ENCODE measurements around the gene SLC35B2. TPM values are rescaled to one million over a fixed set of nuclear protein-coding genes. Genes with fewer than 3 reads are reported as not detected.

The SLC35B2 gene
- polyA plus RNA-seq, 1 of the 3 experiments (the other 2 are of a cell fraction), result 125 TPM

DNA sequence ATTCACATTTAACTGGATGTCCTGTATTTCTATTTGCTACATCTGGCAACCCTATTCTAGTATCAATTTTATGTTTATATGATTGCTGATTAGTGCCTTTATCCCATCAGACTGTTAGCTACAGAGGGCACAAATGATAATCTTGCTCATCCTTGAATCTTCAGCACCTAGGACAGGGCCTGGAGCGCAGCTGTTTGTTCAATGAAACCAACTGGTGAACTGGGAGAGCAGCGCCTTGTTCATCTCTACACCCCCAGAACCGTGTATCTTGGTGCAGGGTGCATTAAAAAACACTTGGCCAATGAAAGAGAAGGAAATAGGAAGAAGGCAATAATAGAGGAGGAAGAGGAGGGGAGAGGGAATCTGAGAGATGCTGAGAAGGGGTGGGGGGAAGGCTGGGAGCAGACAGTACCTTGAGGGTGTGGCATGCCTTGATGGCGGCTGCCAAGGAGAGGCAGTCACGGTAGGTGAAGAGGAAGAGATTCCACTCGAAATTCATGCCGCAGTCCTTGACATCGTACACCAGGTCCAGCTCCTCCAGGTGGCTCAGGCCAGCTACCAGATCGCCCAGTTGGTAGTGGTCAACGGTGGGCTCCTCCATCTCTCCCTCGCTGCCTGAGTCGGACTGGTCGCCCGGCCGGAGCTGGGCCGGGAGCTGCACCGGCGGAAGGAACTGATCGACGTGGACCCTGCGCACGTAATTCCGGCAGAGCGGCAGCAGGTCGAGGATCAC, 28.4 kb upstream of the SLC35B2 start:
- no peak for DNase-seq
- ChIA-PET CTCF (interaction anchor here (0.6 to 1.5 kb wide), 3 partner anchors 21 to 188 kb away, joined by 3 read pairs; partner anchors contain the start of gene AARS2), POLR2A (no interaction called here)
- no peaks in the 10 kb centered on the region for H3K79me2 ChIP-seq (ENCODE audit: insufficient read depth)
- no peaks in the 10 kb centered on the region for H3F3A ChIP-seq (replicated peaks; ENCODE audit: insufficient read depth)
- no peaks in the 10 kb centered on the region for H3K9me3 ChIP-seq
- no peaks in the 10 kb centered on the region for H3K36me3 ChIP-seq (replicated peaks in 1 of 2; ENCODE audit: control insufficient read depth in 1 of 2, insufficient read depth in 2 of 2, low read length in 1 of 2)
- no peaks in the 10 kb centered on the region for H4K20me1 ChIP-seq (ENCODE audit: insufficient read depth)
- H3K27me3 ChIP-seq (ENCODE audit: insufficient read depth), result peaks cover 10% of the 10 kb centered on the region
- WGBS (ENCODE audit: low lambda C conversion rate), result 74% methylated on average over 16 of the region's 25 CpGs
- peaks cover 0 to 8% of the 10 kb centered on the region in 2 experiments; a peak in 1 of 4 replicates for H3K4me1 ChIP-seq (ENCODE audit: control insufficient read depth in 1 of 2, insufficient read depth in 2 of 2, low read depth in 1 of 2, low read length in 1 of 2)
- no peak overlapping the region for H3K4me3 ChIP-seq (ENCODE audit: low read depth in 2 of 2, low read length in 1 of 2)
- H2AFZ ChIP-seq (ENCODE audit: low read depth), result no peak overlapping the region
- no peaks in the 10 kb centered on the region for H3K9me2 ChIP-seq
- H3K4me2 ChIP-seq, result no peak overlapping the region
- TF ChIP-seq, protein P1, sequence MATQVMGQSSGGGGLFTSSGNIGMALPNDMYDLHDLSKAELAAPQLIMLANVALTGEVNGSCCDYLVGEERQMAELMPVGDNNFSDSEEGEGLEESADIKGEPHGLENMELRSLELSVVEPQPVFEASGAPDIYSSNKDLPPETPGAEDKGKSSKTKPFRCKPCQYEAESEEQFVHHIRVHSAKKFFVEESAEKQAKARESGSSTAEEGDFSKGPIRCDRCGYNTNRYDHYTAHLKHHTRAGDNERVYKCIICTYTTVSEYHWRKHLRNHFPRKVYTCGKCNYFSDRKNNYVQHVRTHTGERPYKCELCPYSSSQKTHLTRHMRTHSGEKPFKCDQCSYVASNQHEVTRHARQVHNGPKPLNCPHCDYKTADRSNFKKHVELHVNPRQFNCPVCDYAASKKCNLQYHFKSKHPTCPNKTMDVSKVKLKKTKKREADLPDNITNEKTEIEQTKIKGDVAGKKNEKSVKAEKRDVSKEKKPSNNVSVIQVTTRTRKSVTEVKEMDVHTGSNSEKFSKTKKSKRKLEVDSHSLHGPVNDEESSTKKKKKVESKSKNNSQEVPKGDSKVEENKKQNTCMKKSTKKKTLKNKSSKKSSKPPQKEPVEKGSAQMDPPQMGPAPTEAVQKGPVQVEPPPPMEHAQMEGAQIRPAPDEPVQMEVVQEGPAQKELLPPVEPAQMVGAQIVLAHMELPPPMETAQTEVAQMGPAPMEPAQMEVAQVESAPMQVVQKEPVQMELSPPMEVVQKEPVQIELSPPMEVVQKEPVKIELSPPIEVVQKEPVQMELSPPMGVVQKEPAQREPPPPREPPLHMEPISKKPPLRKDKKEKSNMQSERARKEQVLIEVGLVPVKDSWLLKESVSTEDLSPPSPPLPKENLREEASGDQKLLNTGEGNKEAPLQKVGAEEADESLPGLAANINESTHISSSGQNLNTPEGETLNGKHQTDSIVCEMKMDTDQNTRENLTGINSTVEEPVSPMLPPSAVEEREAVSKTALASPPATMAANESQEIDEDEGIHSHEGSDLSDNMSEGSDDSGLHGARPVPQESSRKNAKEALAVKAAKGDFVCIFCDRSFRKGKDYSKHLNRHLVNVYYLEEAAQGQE (IDR thresholded peaks at IDR 0.05; ENCODE audit: low read depth, low read length), result peak; percentile 96
- no peak for TF ChIP-seq EP300 (IDR thresholded peaks at IDR 0.05; ENCODE audit: borderline replicate concordance in 1 of 2, low read depth in 1 of 2, low read length in 1 of 2)
- H3K9ac ChIP-seq, result no peak overlapping the region
- no peak overlapping the region for H3K27ac ChIP-seq (ENCODE audit: low read depth in 2 of 2, low read length in 1 of 2)

DNA sequence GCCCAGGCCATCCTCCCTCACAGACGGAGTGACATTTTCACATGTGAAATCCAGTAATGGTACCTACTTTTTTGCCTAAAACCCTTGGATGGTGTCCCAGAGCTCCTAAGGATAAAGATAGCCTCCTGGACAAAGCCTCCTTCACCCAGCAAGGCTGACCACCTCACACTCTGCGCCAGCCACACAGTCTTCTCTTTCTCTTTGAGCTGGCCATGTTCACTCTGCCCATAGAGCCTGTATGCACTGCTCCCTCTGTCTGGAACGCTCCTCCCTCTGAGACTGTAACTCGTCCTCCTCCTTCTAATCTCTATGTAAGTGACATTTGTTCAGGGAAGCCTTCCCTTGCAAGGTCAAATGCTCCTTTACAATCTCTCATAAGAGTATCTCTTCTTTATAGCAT, 27.5 kb upstream of the SLC35B2 start:
- Histone ChIP-seq H2AFZ (ENCODE audit: low read depth) (no peak overlapping the region), H3K27ac (ENCODE audit: low read depth in 2 of 2, low read length in 1 of 2) (no peak overlapping the region), H3K27me3 (ENCODE audit: insufficient read depth) (peaks cover 9% of the 10 kb centered on the region), H3K9me2 (no peaks in the 10 kb centered on the region), H3K9ac (no peak overlapping the region), H3K79me2 (ENCODE audit: insufficient read depth) (no peaks in the 10 kb centered on the region), H3K36me3 (replicated peaks in 1 of 2; ENCODE audit: control insufficient read depth in 1 of 2, insufficient read depth in 2 of 2, low read length in 1 of 2) (no peaks in the 10 kb centered on the region), H3K4me2 (no peak overlapping the region), H3K4me1 (ENCODE audit: control insufficient read depth in 1 of 2, insufficient read depth in 2 of 2, low read depth in 1 of 2, low read length in 1 of 2) (peaks cover 0 to 5% of the 10 kb centered on the region in 2 experiments; a peak in 1 of 4 replicates), H4K20me1 (ENCODE audit: insufficient read depth) (no peaks in the 10 kb centered on the region), H3F3A (replicated peaks; ENCODE audit: insufficient read depth) (no peaks in the 10 kb centered on the region), H3K4me3 (ENCODE audit: low read depth in 2 of 2, low read length in 1 of 2) (no peak overlapping the region), H3K9me3 (no peaks in the 10 kb centered on the region)
- ChIA-PET CTCF (interaction anchor here (0.6 to 2.2 kb wide), 7 partner anchors 8 to 187 kb away, joined by 3 to 13 read pairs (median 3); partner anchors contain the start of gene AARS2), POLR2A (interaction anchor here (0.6 kb wide), 1 partner anchor 1059 kb away, joined by 3 read pairs; no protein-coding TSS in a partner anchor)
- DNase-seq, result no peak
- WGBS (ENCODE audit: low lambda C conversion rate), result 8% methylated on average over 4 of the region's 4 CpGs
- no peak for TF ChIP-seq RCOR1 (IDR thresholded peaks at IDR 0.05; ENCODE audit: low read length)
- no peak for TF ChIP-seq EP300 (IDR thresholded peaks at IDR 0.05; ENCODE audit: borderline replicate concordance in 1 of 2, low read depth in 1 of 2, low read length in 1 of 2)
- no peak for TF ChIP-seq FOXJ3 (CRISPR knock-in tag; IDR thresholded peaks at IDR 0.05)

DNA sequence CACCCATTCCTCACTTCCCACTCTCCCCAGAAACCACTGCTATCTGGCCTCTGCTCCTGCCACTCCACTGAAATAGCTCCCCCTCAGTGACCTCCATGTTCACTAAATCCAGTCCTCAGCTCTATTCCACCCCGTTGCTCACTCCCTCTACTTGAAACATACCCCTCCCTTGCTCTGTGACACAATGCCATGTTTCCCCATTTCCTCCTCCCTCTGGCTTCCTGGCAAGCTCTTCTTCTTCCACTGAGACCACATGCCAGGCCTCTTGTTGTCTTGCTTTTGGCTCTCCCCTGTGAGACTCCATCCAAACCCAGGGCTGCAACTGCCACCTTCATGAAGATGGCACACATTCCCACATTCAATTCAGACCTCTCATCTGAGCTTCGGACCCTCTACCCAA, 26.8 kb upstream of the SLC35B2 start:
- ChIA-PET POLR2A (interaction anchor here (0.7 kb wide), 1 partner anchor 12 kb away, joined by 3 read pairs; no protein-coding TSS in a partner anchor), CTCF (interaction anchor here (0.8 to 2.2 kb wide), 6 partner anchors 9 to 36 kb away, joined by 3 to 13 read pairs (median 5); partner anchors contain the start of gene AARS2)
- DNase-seq, result no peak
- no peak for TF ChIP-seq RCOR1 (IDR thresholded peaks at IDR 0.05; ENCODE audit: low read length)
- TF ChIP-seq TAF1 (IDR thresholded peaks at IDR 0.05; ENCODE audit: borderline replicate concordance, low read depth, low read length), result no peak
- TF ChIP-seq, protein P2, sequence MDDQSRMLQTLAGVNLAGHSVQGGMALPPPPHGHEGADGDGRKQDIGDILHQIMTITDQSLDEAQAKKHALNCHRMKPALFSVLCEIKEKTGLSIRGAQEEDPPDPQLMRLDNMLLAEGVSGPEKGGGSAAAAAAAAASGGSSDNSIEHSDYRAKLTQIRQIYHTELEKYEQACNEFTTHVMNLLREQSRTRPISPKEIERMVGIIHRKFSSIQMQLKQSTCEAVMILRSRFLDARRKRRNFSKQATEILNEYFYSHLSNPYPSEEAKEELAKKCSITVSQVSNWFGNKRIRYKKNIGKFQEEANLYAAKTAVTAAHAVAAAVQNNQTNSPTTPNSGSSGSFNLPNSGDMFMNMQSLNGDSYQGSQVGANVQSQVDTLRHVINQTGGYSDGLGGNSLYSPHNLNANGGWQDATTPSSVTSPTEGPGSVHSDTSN (IDR thresholded peaks at IDR 0.05), result no peak
- Histone ChIP-seq H3K9me2 (no peaks in the 10 kb centered on the region), H3K4me1 (ENCODE audit: control insufficient read depth in 1 of 2, insufficient read depth in 2 of 2, low read depth in 1 of 2, low read length in 1 of 2) (no peaks in the 10 kb centered on the region), H3K27me3 (ENCODE audit: insufficient read depth) (peaks cover 5% of the 10 kb centered on the region; the same call in 1 of the 2 replicates), H3K27ac (ENCODE audit: low read depth in 2 of 2, low read length in 1 of 2) (no peak overlapping the region), H3K36me3 (replicated peaks in 1 of 2; ENCODE audit: control insufficient read depth in 1 of 2, insufficient read depth in 2 of 2, low read length in 1 of 2) (no peaks in the 10 kb centered on the region), H2AFZ (ENCODE audit: low read depth) (no peak overlapping the region), H3K4me3 (ENCODE audit: low read depth in 2 of 2, low read length in 1 of 2) (no peak overlapping the region), H3K79me2 (ENCODE audit: insufficient read depth) (no peaks in the 10 kb centered on the region), H3K9ac (no peak overlapping the region), H4K20me1 (ENCODE audit: insufficient read depth) (no peaks in the 10 kb centered on the region), H3K4me2 (no peak overlapping the region), H3K9me3 (no peaks in the 10 kb centered on the region), H3F3A (replicated peaks; ENCODE audit: insufficient read depth) (no peaks in the 10 kb centered on the region)
- 16% methylated on average over 2 of the region's 2 CpGs for WGBS (ENCODE audit: low lambda C conversion rate)
